NCI-H2081 treated with DMSO at 0.1 percent for 48 hours (cell line): Measurements from ENCODE around the gene POTEI.
"Not testable (repeated sequence)": the region's sequence is repeated elsewhere in the genome, so short reads cannot be mapped to it uniquely, and the experiment has no call there.

ENCODE experiments used
- DNase-seq: peaks from one replicate; lab custom pipeline; 2025; lab: John Stamatoyannopoulos, UW

Gene POTEI

DNA sequence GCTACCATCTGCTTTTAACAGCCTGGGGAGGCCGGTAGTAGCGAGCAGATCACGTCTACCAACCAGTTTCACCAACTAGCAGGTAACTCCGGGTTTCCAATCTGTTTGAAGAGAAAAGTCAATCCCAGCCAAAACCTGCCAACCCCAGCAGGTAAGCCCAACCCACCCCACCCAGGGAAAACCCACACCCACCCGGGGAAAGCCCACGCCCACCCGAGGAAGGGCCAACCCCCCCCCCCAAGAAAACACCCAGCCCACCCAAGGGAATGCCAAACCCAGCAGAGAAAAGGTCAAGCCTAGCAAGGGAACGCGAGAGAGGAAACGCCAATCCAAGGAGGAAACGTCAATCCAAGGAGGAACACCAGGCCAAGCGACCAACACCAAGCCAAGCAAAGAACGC lies at the start of gene POTEI:
Gene POTEI (minus strand): TSS at position 101 of the 400 bp plus-strand sequence. CDS start 93 bp downstream, at position 8.
- not testable (repeated sequence) for DNase-seq

DNA sequence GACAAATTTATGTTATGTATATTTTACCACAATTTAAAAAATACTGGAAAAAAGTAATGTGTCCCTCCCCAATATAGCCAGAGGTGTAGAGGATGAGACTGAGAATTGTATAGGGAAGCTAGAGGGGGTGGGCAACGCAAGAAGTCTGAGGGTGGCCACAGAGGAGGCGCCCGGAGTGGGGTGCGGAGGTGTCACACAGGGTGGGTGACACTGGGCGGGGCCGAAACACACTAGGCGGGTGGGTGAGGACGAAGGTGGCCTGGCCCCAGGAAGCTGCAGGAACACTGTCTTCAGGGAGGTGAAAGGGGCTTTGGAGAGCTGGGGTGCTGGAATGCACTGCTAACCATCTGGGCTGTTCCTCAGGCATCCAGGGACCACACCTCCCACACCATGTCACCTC lies 47.3 kb upstream of the POTEI start:
- DNase-seq, result not testable (repeated sequence)

DNA sequence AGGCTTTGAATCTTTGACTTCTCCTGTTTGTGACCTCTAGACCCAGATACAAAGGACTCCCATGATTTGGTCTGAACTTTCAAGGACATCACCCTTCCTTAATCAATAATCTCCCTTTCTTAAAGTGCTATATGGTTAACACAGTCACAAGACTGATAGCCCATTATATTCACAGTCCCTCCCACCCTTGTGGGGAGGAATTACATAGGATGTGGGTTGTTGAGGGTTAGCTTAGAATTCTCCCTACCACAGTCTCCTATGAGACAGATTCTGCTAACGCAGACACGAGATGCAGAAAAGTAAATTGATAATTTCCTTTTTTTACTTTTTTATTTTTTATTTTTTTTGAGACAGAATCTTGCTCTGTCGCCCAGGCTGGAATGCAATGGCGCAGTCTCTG lies 45.0 kb upstream of the POTEI start:
- not testable (repeated sequence) for DNase-seq

DNA sequence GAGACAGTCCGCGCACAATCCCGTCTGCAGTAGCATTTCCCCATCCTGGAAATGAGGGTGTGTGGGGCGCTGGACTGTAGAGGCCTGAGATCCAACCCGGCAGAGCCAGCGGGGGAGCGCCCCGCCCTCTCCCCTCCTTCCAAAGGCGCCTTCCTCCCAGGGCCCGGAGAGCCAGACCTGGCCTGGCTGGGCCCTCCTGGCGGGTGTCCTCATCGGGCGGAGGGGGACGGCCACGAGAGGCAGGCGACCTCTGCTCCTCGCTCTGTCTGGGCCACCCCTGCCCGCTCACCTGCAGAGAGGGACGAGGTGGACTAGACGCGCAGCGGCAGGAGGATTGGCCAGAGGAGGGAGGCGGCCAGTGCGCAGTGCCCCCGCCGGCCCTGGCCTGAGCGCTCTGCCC lies 40.3 kb upstream of the POTEI start:
- not testable (repeated sequence) for DNase-seq

DNA sequence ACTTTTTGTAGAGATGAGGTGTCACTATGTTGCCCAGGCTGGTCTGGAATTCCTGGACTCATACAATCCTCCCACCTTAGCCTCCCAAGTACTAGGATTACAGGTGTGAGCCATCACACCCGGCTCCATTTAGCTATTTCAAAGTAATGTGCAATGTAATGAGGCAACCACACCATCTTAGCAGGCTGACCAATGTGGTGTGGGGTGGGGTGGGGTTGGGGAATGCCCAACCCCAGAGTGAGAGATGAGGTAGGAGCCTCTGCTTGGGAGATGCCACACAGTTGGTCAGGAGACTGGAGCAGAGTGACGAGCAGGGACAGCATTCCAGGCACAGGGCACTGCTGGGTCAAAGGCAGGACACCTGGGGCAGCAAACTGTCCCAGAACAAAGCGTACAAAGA lies 39.3 kb upstream of the POTEI start:
- not testable (repeated sequence) for DNase-seq

DNA sequence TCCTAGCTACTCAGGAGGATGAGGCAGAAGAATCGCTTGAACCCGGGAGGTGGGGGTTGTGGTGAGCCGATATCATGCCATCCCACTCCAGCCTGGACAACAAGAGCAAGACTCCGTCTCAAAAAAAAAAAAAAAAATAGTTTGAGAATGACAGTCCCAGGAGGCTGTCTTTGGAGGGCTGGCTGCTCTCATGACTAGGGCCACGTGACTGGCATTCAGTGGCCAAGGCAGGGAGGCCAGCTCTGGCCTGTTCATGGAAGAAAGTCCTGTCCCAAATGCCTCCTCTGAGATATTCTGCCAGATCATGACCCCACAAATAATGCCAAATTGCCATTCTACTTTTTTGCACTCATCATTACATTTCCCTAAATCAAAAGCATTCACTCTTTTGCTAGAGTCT lies 35.9 kb upstream of the POTEI start:
- not testable (repeated sequence) for DNase-seq

DNA sequence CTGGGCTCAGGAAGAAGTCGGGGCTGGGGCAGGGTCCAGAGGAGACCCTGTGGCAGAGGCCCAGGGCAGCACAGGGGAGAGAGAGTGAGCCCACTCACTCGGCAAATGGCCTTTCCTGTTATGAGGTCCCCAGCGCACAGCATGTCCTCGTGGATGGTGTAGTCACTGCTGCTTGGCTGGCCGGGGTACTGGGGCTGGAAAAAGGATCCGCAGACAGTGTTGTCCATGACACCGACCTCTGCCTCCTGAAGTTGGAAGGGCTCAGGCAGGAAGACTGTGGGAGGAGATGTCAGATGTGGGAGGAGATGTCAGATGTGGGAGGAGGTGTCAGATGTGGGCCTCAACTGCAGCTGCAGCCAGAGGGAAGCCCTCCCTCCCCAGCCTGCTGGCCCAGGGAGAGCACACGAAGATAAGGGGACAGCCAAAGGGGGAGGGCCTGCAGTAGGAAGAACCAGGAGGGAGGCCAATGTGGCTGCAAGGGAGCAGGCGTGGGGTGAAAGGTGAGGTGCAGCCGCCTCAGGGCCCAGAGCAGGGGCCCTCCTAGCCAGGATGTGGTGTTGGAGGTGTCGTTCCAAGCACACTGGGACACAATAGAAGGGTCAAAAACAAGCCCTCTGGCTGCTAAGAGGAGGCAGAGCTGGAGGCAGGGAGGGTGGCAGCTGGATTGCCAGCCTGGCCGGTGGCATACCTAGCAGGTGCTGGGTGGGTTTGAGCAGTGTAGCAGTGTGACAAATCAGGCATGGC lies 34.8 kb upstream of the POTEI start:
- not testable (repeated sequence) for DNase-seq

DNA sequence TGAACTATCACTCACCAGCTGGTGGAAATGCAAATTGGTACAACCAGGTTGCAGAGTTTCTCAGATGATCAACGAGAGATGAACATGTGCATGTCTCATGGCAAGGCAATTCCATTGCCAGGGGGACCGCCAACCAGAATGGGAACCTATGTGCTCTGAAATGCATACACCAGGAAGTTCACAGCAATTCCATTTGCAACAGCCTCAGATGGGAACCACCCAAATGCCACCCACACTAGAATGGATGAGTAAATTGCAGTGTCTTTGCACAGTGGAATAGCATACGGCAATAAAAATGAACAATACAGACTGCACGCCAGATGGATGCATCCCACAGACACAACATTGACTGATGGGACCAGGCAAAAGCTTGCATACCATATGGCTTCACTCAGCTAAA lies 33.7 kb upstream of the POTEI start:
- DNase-seq, result not testable (repeated sequence)

DNA sequence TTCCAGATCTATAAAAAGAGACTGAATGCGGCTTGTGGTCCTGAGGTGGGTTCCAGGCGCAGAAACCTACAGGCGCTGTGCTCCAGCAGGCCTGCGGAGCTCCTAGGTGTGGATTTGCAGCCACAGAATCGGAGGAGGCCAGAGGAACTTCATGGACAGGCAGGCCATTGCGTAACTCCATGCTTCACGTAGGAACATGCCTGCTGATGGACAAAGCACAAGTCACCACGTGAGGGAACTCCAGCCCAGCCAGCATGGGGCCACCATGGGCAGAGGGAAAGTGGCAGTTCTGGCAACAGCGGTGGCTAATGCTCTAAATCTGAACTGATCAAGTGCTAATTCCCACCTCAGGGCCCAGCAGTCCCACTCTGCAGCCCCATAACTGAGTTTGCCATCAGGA lies 29.1 kb upstream of the POTEI start:
- not testable (repeated sequence) for DNase-seq

DNA sequence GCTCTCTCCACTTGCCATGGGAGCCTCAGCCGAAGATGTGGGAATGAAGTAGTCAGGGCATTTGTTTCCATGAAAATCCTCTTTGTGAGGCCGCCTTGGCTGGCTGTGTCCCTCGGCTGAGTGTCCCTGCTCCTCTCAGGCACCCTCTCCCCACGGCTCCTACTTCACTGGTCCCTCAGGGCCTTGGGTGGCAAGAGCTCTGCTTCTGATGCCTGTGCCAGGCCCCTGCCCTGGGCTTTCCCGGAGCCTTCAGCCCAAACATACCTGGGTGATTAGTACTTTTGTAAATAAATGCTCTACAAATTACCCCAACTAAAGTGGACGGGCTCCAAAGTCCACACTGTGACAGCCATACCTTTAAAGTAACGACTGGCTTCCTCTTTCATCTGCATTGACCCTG lies 27.5 kb upstream of the POTEI start:
- not testable (repeated sequence) for DNase-seq

DNA sequence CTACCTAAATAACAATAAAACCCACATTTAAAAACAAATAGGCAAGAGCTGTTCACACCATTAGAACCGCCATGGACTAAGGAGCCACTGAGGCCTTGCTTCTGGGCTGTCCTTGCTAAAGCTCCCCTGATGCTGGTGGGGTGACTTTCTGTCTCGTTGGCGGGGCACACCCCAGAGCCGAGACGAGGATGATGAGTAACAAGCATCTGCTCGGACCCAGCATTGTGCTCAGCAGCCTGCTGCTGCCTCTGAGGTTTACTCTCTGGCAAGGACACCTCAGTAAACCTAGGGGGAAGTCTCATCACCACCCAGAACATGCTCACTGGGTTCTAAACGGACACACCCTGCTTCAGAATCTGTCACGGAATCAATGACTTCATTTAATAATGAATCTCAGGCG lies 22.5 kb upstream of the POTEI start:
- not testable (repeated sequence) for DNase-seq

DNA sequence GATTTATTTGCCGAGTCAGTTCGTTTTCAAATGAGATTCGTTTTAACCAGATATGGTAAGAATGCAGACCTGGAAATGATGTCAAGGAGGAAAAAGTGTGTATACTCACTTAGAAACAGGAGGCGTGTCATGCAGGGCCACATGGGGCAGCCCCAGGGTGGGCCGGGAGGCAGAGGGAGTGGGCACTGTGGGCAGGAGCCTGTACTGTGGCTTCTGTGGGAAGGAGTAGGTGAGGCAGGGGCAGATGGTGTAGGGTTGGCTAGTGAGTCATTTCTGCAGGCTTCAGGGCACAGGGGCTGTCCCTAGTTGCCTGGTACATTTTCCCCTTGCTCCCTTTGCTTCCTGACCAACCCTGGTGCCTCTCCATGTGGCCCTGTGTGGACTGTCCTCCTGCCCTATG lies 22.1 kb upstream of the POTEI start:
- not testable (repeated sequence) for DNase-seq

DNA sequence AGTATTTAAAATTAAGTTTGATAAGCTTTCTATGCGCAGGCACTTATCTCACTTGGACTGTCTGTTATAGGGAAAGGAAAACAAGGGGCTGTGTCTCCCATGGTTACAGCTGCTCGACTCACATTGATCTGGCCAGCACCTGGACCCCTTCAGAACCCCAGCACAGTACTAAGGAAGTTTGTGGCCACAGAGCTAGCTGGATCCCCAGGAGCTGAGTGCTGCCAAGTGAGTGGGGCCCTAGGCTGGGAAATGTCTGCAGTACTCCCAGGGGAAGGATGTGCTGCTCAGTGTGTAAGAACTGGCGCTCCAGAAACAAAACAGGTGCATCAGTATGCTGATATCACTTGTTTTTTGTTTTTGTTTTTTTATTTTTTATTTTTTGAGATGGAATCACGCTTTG lies 21.1 kb upstream of the POTEI start:
- not testable (repeated sequence) for DNase-seq

DNA sequence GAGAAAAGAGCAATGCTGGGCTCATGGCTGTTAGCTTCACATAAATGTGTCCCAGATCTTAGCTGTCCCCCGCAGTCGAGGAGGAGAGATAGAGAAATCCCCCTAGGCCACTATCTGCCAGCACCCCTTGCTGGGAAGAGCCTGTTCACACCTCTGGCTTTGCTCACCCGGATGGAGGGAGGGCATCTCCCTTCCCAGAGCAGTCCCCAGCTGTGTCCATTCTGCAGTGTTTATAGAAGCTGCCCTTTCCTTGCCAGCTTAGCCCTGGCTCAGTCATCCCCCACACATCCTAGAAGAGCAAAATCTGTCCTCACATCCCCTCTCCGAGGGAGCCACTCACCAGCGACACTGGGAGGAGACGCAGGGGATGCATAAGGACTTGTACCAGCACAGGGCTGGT lies 20.4 kb upstream of the POTEI start:
- not testable (repeated sequence) for DNase-seq

DNA sequence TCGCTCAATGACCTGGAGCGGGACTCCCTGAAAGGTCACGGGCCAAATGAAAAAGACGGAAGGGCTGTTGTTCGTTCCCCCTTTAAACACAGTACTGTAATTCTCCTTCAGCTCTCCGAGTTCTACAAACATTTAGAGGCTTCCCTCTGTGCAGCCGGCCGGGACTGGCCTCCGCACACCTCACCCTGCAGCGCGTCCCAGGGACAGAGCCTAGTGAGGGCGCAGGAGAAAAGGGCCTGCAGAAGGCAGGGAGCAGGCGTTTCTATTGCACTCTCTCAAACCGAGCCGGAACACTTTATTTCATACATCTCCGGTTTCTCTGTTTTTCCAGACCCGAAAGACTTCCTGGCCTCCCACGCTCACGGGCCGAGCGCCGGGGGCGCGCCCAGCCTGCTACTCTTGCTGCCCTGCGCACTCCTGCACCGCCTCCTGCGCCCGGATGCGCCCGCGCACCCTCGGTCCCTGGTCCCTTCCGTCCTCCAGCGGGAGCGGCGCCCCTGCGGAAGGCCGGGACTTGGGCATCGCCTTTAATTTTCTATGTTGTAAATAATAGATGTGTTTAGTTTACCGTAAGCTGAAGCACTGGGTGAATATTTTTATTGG lies 18.3 kb upstream of the POTEI start:
- not testable (repeated sequence) for DNase-seq

DNA sequence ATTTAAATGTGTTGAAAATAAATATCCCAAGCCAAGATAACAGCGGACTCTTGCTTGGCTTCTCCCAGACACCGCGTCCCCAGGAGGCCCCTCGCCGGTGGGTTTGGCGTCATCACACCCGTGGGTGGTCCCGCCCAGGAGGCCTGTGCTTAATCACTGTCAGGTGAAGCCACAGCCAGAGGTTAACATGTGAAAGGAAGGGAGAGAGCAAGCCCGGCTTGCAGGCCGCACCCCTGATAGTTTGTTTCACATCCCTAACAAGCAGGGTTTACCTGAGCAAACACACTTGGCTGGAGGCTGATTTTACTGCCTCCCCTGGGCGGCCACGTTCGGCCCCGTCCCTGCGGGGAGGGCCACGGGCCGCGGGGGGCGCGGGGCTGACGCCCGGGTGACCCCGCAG lies 13.3 kb upstream of the POTEI start:
- DNase-seq, result not testable (repeated sequence)

DNA sequence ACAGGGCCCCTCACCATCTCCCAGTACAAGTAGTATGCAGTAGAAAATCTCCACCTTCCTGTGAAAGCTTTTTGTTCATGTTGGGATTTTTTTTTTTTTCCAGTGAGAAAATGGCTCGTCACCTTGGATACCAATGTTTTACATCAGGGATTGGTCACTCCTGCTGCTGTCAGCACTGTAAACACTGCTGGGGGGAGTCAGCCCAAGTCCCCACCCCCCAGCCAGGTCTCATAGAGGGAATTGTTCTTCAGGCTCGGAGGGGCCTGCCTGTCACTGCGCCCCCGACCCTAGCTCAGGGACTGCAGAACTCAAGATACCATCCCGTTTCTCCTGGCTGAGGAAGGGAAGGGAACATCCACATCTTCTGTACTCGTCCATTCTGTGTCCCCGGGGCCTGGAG lies 11.9 kb upstream of the POTEI start, which contains the start of gene CFC1B:
Gene CFC1B (plus strand): TSS at position 231 of the 400 bp plus-strand sequence. CDS start 263 bp downstream, outside the sequence.
- DNase-seq, result not testable (repeated sequence)

DNA sequence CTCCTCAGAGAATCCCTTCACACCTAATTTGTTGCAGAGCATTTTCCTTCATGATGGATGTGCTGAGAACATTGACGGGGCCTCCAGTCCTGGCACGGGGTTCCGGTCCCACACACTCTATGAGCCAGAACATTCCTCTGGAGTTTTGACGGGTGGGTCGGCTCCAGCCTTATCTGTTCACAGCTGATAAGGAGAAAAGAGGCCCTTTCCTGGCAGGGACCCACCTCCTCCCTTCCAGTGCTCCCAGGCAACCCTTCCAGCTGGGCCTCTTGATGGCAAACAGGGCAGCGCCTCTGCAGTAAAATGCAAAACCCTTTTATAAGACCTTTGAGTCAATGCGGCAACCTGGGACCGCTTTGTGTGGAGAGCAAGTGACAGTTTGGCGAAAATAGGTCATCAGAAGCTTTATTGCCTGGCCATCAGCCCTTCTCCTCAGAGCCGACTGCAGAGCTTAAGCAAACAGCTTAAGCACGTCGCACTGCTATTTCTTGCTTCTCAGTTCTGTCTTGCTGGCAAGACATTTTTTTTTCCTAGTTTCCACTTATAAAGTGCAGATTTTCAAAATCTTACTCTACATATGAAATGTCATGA lies 9.5 kb upstream of the POTEI start:
- not testable (repeated sequence) for DNase-seq

DNA sequence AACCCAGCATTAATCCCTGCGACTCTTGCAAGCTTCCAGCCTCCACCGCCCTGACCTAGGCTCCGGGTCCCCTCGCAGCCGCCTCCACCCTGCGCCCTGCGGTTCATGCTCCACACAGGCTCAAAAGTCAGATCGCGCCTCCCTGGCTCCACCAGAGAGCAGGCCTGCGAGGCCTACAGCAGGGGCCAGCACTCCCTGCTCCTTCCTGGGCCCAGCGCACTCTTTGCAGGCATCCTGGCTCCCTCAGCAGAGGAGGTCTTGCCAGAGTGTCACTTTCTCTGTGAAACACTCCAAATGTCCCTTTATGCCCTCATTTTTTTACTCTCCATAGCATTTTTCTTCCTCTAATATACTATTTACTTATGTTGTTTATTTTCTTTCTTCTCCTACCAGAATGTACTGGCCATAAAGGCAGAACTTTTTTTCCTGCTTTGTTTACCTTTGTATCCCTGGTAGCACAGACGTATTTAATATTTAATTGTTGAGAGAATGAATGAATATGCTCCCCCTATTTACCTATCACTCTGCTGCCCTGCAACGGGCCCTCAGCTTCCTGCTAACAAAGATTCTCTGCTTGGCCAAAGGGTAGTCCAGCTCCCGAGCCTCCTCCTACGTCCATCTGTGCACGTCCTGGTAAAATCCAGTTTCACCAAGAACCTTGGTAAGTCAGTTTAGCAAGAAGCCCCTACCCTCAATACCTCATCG lies 2.8 kb upstream of the POTEI start:
- DNase-seq, result not testable (repeated sequence)

DNA sequence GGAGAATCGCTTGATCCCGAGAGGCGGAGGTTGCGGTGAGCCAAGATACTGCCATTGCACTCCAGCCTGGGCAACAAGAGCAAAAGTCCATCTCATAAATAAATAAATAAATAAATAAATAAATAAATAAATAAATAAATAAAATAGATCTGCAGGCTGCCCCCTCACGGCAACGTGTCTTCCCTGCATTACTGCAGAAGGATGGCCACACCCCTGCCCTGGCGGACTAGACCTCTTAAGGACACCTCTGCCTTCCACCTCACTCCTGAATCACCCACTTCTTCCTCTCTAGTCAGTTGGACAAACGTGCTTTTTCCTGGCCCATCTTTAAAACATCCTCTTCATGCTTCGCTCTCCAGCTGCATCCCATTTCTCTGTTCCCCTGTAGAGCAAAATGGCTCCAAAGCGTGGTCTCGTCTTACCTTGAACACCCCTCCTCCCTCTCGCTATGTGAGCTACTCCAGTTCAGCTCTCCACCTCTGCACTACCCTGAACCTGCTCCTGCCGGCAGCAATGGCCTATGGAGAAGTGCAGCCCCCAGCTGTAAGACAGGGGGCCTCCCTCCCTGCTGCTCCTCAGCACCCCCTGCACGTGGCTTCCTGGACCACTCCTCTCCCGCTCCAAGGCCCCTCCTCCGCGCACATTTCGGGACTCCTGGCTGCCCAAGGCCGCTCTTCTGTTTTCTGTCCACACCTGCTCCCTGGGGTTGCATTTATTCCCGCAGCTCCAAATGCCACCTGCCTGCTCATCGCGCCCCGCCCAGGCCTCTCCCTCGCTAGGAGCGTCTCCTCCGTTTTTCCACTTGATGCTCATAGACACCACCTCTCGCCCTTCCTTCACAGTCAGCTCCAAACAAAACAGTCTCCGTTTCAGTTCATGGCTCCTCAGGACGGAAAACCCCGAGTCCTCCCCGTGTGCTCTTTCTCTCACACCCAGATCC lies 1.9 kb upstream of the POTEI start:
- DNase-seq, result not testable (repeated sequence)

DNA sequence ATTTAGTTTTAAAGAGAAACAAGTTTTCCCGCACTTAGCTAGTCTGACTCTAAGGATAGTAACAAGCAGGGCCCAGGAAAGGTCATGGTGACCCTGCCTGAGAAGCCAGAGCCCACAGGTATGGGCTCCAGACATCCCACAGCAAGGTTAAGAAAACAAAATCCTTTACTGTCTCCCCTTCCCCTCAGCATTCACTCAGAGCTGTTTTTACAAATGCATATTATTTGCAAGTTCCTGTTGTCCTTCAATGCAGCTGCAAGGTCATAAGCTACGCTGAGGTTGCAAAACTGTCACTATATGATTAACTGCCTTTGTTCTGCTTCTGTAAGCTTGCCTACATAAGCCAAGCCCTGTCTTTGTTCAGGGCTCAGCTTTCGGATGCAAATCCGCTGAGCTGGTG lies 18.1 kb downstream of the POTEI start:
- not testable (repeated sequence) for DNase-seq
